Neuronal stem cell (in vitro differentiated cells): ENCODE results near the gene FSTL3.

Experiments used
- DNase-seq: peaks from one replicate; pipeline ENCODE4 v3.0.0-alpha.2; 2013; ENCODE audit warnings: low spot score
- H2AFZ ChIP-seq: one replicate; pipeline ENCODE4 v1.6.1; 2013; ENCODE audit warnings: mild to moderate bottlenecking, low read length, inconsistent platforms
- H2AK5ac ChIP-seq: 2 replicates; pipeline ENCODE4 v1.6.1; 2013; ENCODE audit warnings: low read depth, mild to moderate bottlenecking, inconsistent platforms, low read length, moderate library complexity, mixed read lengths
- H2BK120ac ChIP-seq: 2 replicates; pipeline ENCODE4 v1.6.1; 2013; ENCODE audit warnings: low read depth, mild to moderate bottlenecking, inconsistent platforms, low read length, moderate library complexity, mixed read lengths
- H2BK12ac ChIP-seq: one replicate; pipeline ENCODE4 v1.6.1; 2013; ENCODE audit warnings: low read length, inconsistent platforms
- H2BK15ac ChIP-seq: 2 replicates; pipeline ENCODE4 v1.6.1; 2013; ENCODE audit warnings: mild to moderate bottlenecking, low read length, inconsistent platforms, mixed read lengths
- H2BK5ac ChIP-seq: one replicate; pipeline ENCODE4 v1.6.1; 2013; ENCODE audit warnings: inconsistent platforms, mild to moderate bottlenecking, low read length, moderate library complexity
- H3K14ac ChIP-seq: one replicate; pipeline ENCODE4 v1.6.1; 2013; ENCODE audit warnings: low read length, inconsistent platforms
- H3K18ac ChIP-seq: 2 replicates; pipeline ENCODE4 v1.6.1; 2013; ENCODE audit warnings: low read length, inconsistent platforms
- H3K23ac ChIP-seq: 2 replicates; pipeline ENCODE4 v1.6.1; 2013; ENCODE audit warnings: low read depth, mild to moderate bottlenecking, mixed read lengths, low read length, inconsistent platforms; ENCODE audit not compliant: poor library complexity
- H3K27ac ChIP-seq: replicated peaks from 3 replicates; pipeline ENCODE4 v1.5.1; 2013; ENCODE audit warnings: low read length, inconsistent platforms
- H3K27me3 ChIP-seq, 3 experiments: 2 replicates each; pipeline ENCODE4 v1.6.1; 2013; ENCODE audit warnings: low read length in 3 of 3, mild to moderate bottlenecking in 2 of 3, inconsistent platforms in 1 of 3, low read depth in 1 of 3, mixed read lengths in 1 of 3, moderate library complexity in 1 of 3; ENCODE audit not compliant: control insufficient read depth in 3 of 3, insufficient read depth in 3 of 3
- H3K36me3 ChIP-seq, 2 donors: replicated peaks in 1 of 2; 2 replicates each; pipeline ENCODE4 v1.6.1; 2013; ENCODE audit warnings: low read length in 2 of 2; ENCODE audit not compliant: control insufficient read depth in 2 of 2, insufficient read depth in 2 of 2
- H3K4ac ChIP-seq: 2 replicates; pipeline ENCODE4 v1.6.1; 2013; ENCODE audit warnings: inconsistent platforms, mild to moderate bottlenecking, low read length, moderate library complexity
- H3K4me1 ChIP-seq, 2 donors: 1 replicate in 1 of 2; 2 replicates in 1 of 2; pipeline ENCODE4 v1.6.1; 2013; ENCODE audit warnings: low read length in 2 of 2, low read depth in 1 of 2; ENCODE audit not compliant: control insufficient read depth in 2 of 2, insufficient read depth in 1 of 2
- H3K4me2 ChIP-seq: one replicate; pipeline ENCODE4 v1.6.1; 2013; ENCODE audit warnings: mild to moderate bottlenecking, low read length, inconsistent platforms; ENCODE audit not compliant: insufficient read depth, poor library complexity, severe bottlenecking
- H3K4me3 ChIP-seq, 2 donors: 2 replicates each; pipeline ENCODE4 v1.5.1; 2013; ENCODE audit warnings: low read length in 2 of 2, mild to moderate bottlenecking in 2 of 2, inconsistent platforms in 1 of 2, moderate library complexity in 1 of 2
- H3K79me1 ChIP-seq: one replicate; pipeline ENCODE4 v1.6.1; 2013; ENCODE audit warnings: low read depth, mild to moderate bottlenecking, inconsistent platforms, low read length, moderate library complexity
- H3K9ac ChIP-seq: one replicate; pipeline ENCODE4 v1.6.1; 2013; ENCODE audit warnings: mild to moderate bottlenecking, low read depth, low read length, inconsistent platforms; ENCODE audit not compliant: poor library complexity
- H3K9me3 ChIP-seq, 2 donors: replicated peaks in 1 of 2; 2 replicates each; pipeline versions ENCODE3 to v1.6.1; 2013; ENCODE audit warnings: low read length in 2 of 2, mild to moderate bottlenecking in 2 of 2, inconsistent platforms in 1 of 2, low read depth in 1 of 2, mixed read lengths in 1 of 2, moderate library complexity in 1 of 2; ENCODE audit not compliant: control insufficient read depth in 2 of 2, insufficient read depth in 1 of 2
- H4K8ac ChIP-seq: one replicate; pipeline ENCODE4 v1.6.1; 2013; ENCODE audit warnings: low read depth, mild to moderate bottlenecking, inconsistent platforms, low read length, moderate library complexity
- H4K91ac ChIP-seq: one replicate; pipeline ENCODE4 v1.6.1; 2013; ENCODE audit warnings: low read length, low read depth, mild to moderate bottlenecking, inconsistent platforms; ENCODE audit not compliant: poor library complexity
- WGBS, 2 donors: extraction: QIAGEN DNeasy Blood & Tissue Kit; methylation state at CpG; one replicate each; pipeline ENCODE4 v1.1.7; 2013; ENCODE audit warnings: missing lambda C conversion rate in 2 of 2, mixed read lengths in 1 of 2; ENCODE audit not compliant: insufficient read length in 2 of 2, insufficient replicate concordance in 1 of 2; ENCODE audit errors: extremely low coverage in 2 of 2; 5-methylcytosine and 5-hydroxymethylcytosine counted together

The FSTL3 gene

DNA sequence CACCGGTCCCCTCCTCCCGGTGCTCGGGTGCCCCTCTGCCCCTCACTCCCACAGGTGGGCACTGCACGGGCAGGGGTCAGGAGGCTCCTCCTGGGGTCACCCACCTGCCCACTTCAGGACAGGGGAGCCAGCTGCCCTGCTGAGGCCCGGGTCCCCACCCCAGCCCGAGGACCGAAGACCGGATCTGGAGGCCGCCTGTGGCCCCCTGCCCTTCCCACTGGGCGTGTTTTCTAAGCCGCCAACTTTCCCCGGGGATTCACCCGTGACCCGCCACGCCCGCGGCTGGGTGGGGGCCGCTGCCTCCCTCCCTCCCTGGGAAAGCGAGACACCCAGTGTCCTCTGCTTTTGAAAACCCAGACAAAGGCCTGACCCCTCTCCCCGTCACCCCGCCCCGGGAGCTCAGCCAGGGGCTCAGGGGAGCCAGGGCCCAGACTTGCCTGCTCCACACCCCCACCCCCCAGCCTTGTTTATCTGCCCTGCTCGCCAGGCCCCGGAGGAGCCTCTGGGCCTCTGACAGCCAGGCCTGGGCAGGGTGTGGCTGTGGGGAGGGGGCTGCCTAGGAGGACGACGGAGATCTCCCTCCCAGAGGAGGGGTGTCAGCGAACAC is 33.9 kb downstream of the FSTL3 start:
- H3K18ac ChIP-seq, result peak overlapping the region; percentile 96
- H4K91ac ChIP-seq, result no peak overlapping the region
- H2AK5ac ChIP-seq, result peak overlapping the region; percentile 96
- H3K36me3 ChIP-seq, result peaks cover 0 to 3% of the 10 kb centered on the region in 2 donors
- peaks cover 3 to 6% of the 10 kb centered on the region in 2 donors for H3K4me1 ChIP-seq
- WGBS, 2 donors, result no CpG with 5 or more reads among the region's 27 CpGs
- H3K79me1 ChIP-seq, result peaks cover 25% of the 10 kb centered on the region
- DNase-seq, result no peak
- no peak overlapping the region for H3K27ac ChIP-seq
- H3K23ac ChIP-seq, result no peak overlapping the region
- no peak overlapping the region for H2BK5ac ChIP-seq
- H3K4me2 ChIP-seq, result peak overlapping the region; percentile 89
- no peak overlapping the region for H2AFZ ChIP-seq
- H3K9ac ChIP-seq, result peak overlapping the region; percentile 83
- no peaks in the 10 kb centered on the region for H3K27me3 ChIP-seq
- no peak overlapping the region for H2BK12ac ChIP-seq
- H2BK120ac ChIP-seq, result peak overlapping the region; percentile 47
- peak overlapping the region; percentile 53 for H3K4ac ChIP-seq
- H3K9me3 ChIP-seq, result peaks cover 2 to 3% of the 10 kb centered on the region in 2 donors
- H3K14ac ChIP-seq, result peak overlapping the region; percentile 94
- H2BK15ac ChIP-seq, result peak overlapping the region; percentile 81
- peak overlapping the region; percentile 63 to 92 for H3K4me3 ChIP-seq
- no peak overlapping the region for H4K8ac ChIP-seq

DNA sequence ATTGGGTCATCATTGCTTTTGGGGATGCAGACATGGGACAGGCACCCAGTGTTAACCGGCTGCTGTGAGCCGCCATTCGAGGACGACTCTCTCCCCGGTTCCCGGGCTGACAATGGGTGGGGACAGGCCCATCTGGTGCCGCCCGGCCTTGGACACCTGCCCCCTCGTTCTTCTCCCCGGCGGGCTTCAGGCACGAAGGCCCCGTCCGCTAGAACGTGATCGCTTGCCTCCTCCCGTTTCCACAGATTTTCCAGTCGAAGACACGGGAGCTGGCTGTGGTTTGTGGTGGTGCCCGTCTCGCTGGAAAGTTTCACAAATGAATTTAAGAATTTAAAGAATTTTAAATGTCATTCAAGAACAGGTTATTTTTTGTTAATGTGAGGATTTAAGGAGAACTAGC is 34.6 kb downstream of the FSTL3 start:
- Histone ChIP-seq H3K18ac (peak overlapping the region; percentile 53), H3K79me1 (peaks cover 27% of the 10 kb centered on the region), H3K9me3 (peaks cover 6 to 10% of the 10 kb centered on the region in 2 donors), H2AK5ac (peak overlapping the region; percentile 10), H2BK12ac (no peak overlapping the region), H2AFZ (no peak overlapping the region), H3K4ac (no peak overlapping the region), H3K14ac (no peak overlapping the region), H2BK120ac (no peak overlapping the region), H4K8ac (no peak overlapping the region), H3K27me3 (no peaks in the 10 kb centered on the region), H3K4me3 (no peak overlapping the region), H4K91ac (no peak overlapping the region), H3K36me3 (peaks cover 2 to 7% of the 10 kb centered on the region in 2 donors), H3K4me2 (no peak overlapping the region), H2BK15ac (no peak overlapping the region), H3K4me1 (peaks cover 3 to 6% of the 10 kb centered on the region in 2 donors), H2BK5ac (no peak overlapping the region), H3K9ac (no peak overlapping the region), H3K23ac (peak overlapping the region; percentile 44), H3K27ac (no peak overlapping the region)
- DNase-seq, result no peak
- no CpG with 5 or more reads among the region's 21 CpGs for WGBS, 2 donors

GRCh38 chr19:711254-711653 is 35.1 kb downstream of the FSTL3 start:
- Histone ChIP-seq H2BK120ac (no peak overlapping the region), H3K4me1 (peaks cover 3 to 6% of the 10 kb centered on the region in 2 donors), H3K27me3 (no peaks in the 10 kb centered on the region), H2BK12ac (no peak overlapping the region), H4K8ac (no peak overlapping the region), H3K4me3 (no peak overlapping the region), H2AK5ac (no peak overlapping the region), H2BK5ac (no peak overlapping the region), H2AFZ (no peak overlapping the region), H2BK15ac (no peak overlapping the region), H3K79me1 (peaks cover 28% of the 10 kb centered on the region), H3K36me3 (peaks cover 2 to 7% of the 10 kb centered on the region in 2 donors), H3K4me2 (no peak overlapping the region), H3K9ac (no peak overlapping the region), H3K9me3 (peaks cover 6 to 12% of the 10 kb centered on the region in 2 donors), H3K4ac (no peak overlapping the region), H3K14ac (no peak overlapping the region), H3K23ac (no peak overlapping the region), H3K27ac (no peak overlapping the region), H4K91ac (no peak overlapping the region), H3K18ac (no peak overlapping the region)
- WGBS, 2 donors, result no CpG with 5 or more reads among the region's 8 CpGs
- DNase-seq, result no peak

- no peak overlapping the region for H2AK5ac ChIP-seq
- no peak overlapping the region for H3K4me2 ChIP-seq
- no CpG with 5 or more reads among the region's 3 CpGs for WGBS, 2 donors
- no peaks in the 10 kb centered on the region for H3K27me3 ChIP-seq
- H3K14ac ChIP-seq, result no peak overlapping the region
- no peak overlapping the region for H3K4me3 ChIP-seq
- DNase-seq, result no peak
- peaks cover 4 to 9% of the 10 kb centered on the region in 2 donors for H3K9me3 ChIP-seq
- H2BK120ac ChIP-seq, result no peak overlapping the region
- H3K4me1 ChIP-seq, result peaks cover 4 to 21% of the 10 kb centered on the region in 2 donors
- no peak overlapping the region for H3K9ac ChIP-seq
- H3K27ac ChIP-seq, result no peak overlapping the region
- no peak overlapping the region for H4K8ac ChIP-seq
- no peak overlapping the region for H2AFZ ChIP-seq
- no peak overlapping the region for H3K4ac ChIP-seq
- no peak overlapping the region for H3K23ac ChIP-seq
- H2BK15ac ChIP-seq, result no peak overlapping the region
- no peak overlapping the region for H3K18ac ChIP-seq
- no peak overlapping the region for H2BK12ac ChIP-seq
- H3K79me1 ChIP-seq, result peaks cover 25% of the 10 kb centered on the region
- peaks cover 2 to 7% of the 10 kb centered on the region in 2 donors for H3K36me3 ChIP-seq
- H4K91ac ChIP-seq, result no peak overlapping the region
- no peak overlapping the region for H2BK5ac ChIP-seq
Observed at GRCh38 chr19:715347-715746, 39.2 kb downstream of the FSTL3 start.
